HG03432 (cell line): ENCODE measurements around the gene CASP8AP2.
"Not testable (repeated sequence)": the region's sequence is repeated elsewhere in the genome, so short reads cannot be mapped to it uniquely, and the experiment has no call there.

Experiments
- ATAC-seq: cut with Tn5 transposase; IDR thresholded peaks from one replicate; pipeline ENCODE4 v1.9.1; 2021; ENCODE audit warnings: mild to moderate bottlenecking, moderate library complexity; ENCODE audit not compliant: unreplicated experiment

Gene CASP8AP2

GRCh38 chr6:89819336-89820130, 10.1 kb upstream of the CASP8AP2 start, which contains the start of gene MDN1:
Gene MDN1, minus strand, starts transcription at chr6:89819794. Its CDS starts 187 bp downstream, at chr6:89819607.
- peak; percentile 97 for ATAC-seq

- no peak for ATAC-seq
Measured at GRCh38 chr6:89826029-89826528, 3.6 kb upstream of the CASP8AP2 start.

- ATAC-seq = not testable (repeated sequence)
Measured at GRCh38 chr6:89828475-89828987, 1.1 kb upstream of the CASP8AP2 start.

- peak; percentile 44 for ATAC-seq
Measured at GRCh38 chr6:89828988-89829471, 650 bp upstream of the CASP8AP2 start.

- ATAC-seq = no peak
Measured at GRCh38 chr6:89830170-89830809, 610 bp downstream of the CASP8AP2 start.

GRCh38 chr6:89834884-89835792, 5.5 kb downstream of the CASP8AP2 start:
- ATAC-seq = peak; percentile 98

- ATAC-seq = no peak
Measured at GRCh38 chr6:89836639-89837222, 7.1 kb downstream of the CASP8AP2 start.

- ATAC-seq = no peak
Measured at GRCh38 chr6:89840538-89840937, 10.9 kb downstream of the CASP8AP2 start.

- ATAC-seq = no peak
Measured at GRCh38 chr6:89842228-89842627, 12.5 kb downstream of the CASP8AP2 start.

GRCh38 chr6:89843070-89843469, 13.4 kb downstream of the CASP8AP2 start:
- no peak for ATAC-seq

- ATAC-seq = not testable (repeated sequence)
Measured at GRCh38 chr6:89847513-89847912, 17.8 kb downstream of the CASP8AP2 start.

- no peak for ATAC-seq
Measured at GRCh38 chr6:89853068-89853467, 23.4 kb downstream of the CASP8AP2 start.

- ATAC-seq = no peak
Measured at GRCh38 chr6:89858041-89858440, 28.4 kb downstream of the CASP8AP2 start.

- peak; percentile 63 for ATAC-seq
Measured at GRCh38 chr6:89859744-89860143, 30.1 kb downstream of the CASP8AP2 start.

GRCh38 chr6:89862273-89862672, 32.6 kb downstream of the CASP8AP2 start:
- ATAC-seq = peak; percentile 75

GRCh38 chr6:89862698-89863097, 33.0 kb downstream of the CASP8AP2 start:
- ATAC-seq = no peak

GRCh38 chr6:89866024-89866678, 36.5 kb downstream of the CASP8AP2 start:
- no peak for ATAC-seq

GRCh38 chr6:89873721-89874120, 44.0 kb downstream of the CASP8AP2 start:
- no peak for ATAC-seq

GRCh38 chr6:89874438-89874837, 44.8 kb downstream of the CASP8AP2 start:
- ATAC-seq = no peak
